GM18868 (cell line): ENCODE measurements around the gene INPP5E.

Experiments used
- ATAC-seq: cut with Tn5 transposase; IDR thresholded peaks from one replicate; pipeline ENCODE4 v1.9.1; 2021; ENCODE audit warnings: mild to moderate bottlenecking, moderate library complexity; ENCODE audit not compliant: unreplicated experiment

The INPP5E gene

DNA sequence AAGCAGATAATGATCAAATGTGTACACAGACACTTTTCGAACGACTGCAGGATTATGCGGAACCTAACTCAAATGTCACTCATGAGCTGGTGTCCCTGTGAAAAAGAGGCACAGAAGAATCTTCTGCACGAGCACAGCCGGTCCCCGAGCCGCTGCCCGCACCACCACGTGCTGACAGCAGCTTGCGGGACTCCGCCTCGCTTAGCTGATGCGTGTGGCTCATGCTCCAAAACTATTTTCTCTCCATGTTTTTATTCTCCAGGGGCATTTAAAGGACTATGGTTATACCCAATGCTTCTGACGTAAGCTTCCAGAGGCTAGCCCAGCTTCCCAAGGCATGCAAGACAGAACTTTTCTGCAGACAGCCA is 33.7 kb upstream of the INPP5E start:
- no peak for ATAC-seq

DNA sequence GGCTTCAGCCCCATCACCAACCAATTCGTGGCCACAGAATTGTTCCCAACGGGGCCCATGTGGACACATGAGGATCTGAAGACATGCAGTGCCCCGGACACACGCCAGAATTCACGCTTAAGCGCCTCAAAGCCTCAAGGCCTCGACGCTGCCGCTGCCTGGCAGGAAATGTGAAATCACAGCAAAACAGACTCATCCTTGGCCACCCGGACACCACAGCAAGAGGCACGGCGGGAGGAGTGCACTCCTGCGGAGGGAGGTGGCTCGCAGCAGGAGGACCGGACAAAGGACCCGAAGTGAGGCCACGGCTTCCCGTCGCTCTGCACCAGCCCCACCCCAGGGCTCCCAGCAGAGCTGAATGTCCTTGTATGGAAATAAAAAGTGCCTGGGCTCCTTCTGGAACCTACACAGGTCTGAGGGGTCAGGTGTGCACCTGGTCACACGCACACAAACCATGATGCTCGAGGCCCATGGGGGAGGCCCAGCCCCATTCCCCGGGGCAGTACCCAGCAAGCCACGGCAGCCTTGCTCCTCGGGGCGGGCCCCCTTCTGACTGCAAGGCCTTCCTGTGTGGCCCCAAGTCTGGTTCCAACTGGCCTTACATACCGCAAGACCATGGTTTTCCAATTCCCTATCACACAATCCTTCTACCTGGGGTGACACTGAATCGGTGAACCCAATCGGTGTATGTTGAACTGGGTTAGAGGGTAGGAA is 33.2 kb upstream of the INPP5E start:
- ATAC-seq, result no peak

DNA sequence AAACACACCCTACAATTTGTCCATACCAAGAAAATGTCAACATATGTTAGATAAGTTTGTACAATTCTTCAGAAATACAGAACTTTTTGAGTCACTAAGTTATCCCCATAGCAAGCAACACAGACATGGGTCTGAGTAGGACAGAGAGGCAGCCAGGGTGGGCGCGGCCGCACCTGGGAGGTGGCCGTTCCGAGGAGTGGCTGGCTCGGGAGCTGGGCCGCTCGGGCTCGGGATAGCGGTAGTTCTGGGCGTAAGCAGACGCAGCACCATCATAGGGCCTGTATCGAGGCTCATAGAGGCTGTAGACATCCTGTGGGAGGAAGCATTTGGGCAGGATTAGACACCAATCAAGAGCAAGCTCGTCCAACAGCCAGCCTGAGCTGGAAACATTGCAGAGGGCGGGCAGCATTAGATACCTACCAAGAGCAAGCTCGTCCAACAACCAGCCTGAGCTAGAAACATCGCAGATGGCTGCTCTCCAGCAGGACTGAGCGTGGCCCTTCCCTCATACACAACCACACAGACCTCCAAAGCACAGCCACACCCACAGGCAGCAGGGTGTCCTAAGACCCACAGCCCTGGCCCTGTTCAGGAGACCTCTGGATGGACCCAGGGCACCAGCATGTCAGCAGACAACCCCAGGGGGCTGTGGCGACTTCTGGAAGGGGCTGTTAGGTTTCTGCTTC is 32.3 kb upstream of the INPP5E start:
- no peak for ATAC-seq

DNA sequence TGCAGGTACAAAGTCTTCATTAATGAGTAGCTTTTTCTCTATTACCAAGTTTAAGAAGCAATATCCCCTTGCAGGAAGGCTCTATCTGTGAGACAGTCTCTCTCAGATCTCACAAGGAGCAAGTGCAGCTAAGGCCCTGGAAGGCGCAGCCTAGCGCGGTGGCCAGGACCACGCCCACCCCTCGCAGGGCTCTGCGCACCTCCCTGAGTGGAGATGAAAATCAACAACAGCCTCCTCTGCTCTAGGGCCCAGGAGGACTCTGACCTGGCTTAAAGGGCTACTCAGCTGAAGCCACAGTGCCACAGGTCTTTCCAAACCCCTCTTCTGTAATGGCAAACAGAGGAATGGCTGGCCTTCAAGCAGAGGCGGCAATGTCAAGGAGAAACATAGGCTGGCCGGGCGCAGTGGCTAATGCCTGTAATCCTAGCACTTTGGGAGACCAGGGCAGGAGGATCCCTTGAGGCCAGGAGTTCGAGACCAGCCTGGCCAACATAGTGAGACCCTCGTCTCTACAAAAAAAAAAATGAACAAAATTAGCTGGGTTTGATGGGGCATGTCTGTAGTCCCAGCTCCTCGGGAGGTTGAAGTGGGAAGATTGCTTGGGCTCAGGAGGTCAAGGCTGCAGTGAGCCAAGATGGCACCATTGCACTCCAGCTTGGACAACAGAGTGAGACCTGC is 31.3 kb upstream of the INPP5E start:
- ATAC-seq, result no peak

DNA sequence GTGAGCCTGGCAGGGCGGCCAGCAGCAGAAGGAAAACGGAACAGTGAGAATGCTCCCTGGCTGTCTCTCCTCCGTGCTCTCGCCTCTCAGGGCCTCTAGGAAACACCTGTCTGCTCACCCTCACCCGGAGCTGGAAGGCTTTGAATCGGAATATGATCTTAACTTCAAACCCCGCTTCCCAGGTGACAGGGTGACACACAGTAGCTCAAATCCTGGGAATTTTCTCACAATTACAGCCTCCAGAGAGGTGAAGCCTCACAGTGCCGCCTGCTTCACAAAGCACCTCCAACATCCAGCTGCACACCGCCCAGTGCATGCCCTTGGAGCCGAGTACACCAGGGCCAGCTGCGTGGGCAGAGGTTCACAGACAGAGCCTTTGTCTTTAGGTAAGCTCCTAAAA is 30.7 kb upstream of the INPP5E start:
- ATAC-seq, result no peak

DNA sequence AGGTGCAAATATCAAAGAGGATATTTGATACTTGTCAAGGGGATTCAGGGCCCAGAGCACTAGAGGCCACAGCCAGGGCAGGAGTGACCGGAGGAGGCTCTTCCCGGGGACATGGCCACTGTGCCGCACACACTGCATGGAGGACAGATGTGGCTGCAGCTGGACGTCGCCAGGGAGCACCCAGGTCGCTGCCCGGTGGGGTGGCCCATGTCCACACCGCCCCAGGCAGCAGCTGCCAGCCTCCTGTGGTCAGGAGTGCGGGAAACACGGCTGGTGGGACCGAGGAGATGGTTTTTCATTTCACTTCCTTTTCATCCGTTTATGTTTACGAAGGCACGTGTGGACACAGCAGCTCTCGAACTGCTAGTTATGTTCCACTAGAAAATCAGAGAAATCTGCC is 28.1 kb upstream of the INPP5E start:
- ATAC-seq, result no peak

DNA sequence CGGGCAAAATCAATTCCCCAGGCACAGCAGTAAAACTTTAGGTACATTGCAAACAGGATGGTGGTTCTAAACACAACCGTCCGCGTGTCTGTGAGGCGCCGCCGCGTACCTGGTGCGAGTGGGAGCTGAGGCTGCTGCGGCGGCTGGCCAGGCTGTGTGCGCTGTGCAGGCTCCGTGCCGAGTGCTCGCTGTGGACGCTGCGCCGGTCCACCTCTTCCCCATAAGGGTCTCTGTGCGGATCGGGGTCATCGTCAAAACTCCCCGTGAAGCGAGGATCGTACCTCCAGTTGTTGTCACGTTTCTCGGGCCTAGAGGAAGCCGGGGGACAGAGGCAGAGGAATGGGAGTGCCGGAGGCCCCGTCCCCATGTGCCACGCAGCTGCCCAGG is 26.5 kb upstream of the INPP5E start:
- ATAC-seq, result no peak

DNA sequence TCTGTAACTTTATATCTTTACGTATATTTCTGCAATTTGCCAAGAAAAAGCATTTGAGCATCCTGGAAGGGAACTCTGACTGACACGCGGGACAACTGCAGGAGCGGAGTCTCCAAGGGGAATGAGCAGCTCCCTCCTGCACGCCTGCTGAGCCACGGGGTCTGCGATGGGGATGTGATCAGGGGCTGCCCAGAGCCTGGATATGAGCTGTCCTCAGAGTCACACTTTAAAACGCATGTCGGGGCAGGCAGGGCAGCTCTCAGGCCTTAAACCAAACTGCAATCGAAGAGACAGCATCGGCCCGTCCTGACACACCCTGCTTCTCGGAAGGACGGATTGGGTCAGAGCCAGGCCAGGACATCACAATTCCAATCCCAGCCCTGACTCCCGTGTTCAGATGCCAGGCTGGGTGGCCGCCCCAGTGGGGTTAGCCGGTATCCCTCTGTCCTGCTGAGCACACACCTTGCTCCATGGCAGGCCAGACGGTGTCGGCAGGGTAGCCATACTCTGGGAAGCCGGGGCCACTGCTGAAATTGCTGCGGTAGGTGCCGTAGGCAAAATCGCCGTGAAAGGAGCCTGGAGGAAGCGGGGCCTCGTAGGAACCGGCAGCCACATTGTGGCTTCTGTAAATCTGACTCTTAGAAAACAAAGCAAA is 26.0 kb upstream of the INPP5E start:
- ATAC-seq, result no peak

DNA sequence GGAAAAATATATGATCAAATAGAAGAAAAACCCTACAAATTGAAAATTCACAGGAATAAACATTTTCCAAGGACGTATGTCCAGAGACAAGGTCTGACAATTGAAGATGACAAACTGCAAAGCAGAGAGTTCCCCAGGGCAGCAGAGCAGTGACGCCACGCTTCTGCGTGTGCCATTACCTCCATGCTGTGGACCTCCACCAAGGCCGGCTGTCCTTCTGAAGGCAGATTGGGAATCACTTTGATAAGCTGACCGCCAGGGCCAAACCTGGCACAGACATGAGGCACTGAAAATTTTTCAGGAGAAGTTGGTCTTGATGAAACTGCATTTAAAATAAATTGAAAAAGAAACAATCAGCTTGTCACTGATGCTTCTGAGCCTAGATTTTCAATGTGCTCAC is 24.6 kb upstream of the INPP5E start:
- ATAC-seq, result no peak

DNA sequence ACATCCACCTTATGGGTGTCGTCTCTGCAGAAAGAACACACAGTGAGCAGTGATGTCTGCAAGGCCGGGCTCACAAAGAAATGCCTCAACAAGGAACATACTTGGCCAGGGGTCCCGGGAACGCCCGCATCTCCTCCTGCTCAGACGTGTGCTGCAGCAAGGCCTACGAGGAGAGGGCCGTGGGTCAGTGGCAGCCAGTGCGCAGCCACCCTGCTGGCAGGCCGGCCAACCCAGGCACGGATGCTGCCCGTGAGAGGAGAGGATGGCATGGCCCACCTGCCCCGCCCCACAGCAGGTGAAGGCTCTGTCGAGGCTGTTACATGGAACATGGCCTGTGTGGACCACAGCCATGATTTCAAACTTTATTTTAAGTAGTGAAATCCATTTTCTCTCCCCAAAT is 23.9 kb upstream of the INPP5E start:
- ATAC-seq, result no peak

DNA sequence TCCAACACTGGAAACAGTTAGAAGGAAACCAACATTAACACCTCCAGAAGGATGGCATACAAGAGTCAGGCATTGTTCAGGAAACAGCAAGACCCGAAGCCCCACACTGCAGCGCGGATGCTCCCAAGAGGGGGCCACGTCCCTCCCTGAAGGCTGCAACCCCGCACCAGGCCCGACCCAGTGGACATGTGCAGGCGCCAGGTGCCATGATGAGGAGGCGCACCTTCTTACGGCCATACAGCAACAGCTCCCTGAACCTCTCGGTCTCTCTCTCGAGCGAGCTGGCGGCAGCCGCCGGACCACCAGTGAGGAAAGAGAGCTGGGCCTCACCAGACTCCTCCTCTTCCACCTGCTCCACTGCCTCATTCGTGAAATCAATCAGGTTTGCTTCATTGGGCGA is 23.0 kb upstream of the INPP5E start:
- ATAC-seq, result no peak

DNA sequence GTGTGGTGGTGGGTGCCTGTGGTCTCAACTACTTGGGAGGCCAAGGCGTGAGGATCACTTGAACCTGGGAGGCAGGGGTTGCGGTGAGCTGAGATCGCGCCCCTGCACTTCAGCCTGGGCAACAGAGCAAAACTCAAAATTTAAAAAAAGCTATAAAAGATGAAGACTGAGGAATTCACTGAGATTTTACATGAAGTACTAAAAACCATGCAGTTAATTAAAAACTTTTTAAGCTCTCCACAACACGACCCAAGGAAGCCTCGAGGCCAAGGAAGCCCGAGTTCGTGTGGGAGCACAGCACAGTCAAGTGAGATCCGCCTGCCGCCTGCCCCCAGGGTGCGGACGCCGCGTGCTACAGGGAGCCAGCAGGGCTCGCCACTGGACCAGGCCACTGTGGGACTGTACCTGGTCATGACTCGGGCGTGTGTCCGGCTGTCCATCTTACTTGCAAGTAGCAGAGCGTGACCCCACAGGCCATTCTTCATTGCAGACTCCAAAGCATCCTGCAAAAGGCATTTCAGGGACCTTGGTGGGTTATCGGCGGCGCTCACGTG is 21.2 kb upstream of the INPP5E start:
- no peak for ATAC-seq

DNA sequence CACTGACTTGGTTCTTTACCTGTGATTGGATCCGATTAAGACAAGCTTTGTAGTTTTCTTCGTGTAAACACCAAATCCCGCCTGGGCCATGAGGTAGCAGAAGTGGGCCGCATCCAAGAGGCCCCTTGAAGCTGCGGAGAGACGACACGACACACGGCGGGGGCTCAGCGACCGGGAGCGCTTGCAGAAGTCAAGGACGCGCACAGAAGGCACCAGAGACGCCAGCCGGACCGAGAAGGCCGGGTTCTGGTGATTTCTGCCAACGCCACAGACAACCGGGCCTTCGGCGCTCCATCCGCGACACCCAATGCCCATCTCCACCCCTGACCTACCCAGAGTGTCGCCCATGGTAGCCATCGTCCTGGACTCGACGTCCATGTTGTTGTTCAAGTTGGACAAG is 19.8 kb upstream of the INPP5E start:
- ATAC-seq, result no peak

DNA sequence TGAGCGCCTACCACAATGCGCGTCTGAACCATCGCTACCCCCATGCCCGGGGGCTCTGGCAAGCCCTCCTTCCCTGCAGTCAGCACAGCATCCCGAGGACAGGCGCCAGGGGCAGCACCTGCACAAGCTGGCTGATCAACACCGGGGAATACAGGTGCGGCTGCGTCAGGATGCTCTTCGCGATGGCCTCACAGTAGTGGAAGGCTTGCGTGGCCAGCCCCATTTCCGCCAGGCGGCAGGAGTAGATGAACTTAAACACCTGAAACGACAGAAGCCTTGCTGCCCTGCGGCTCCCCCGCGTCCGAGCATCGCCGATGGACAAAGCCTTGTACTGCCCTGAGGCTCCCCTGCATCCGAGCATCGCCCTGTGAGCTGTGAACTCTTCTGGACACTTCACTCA is 17.7 kb upstream of the INPP5E start:
- no peak for ATAC-seq

DNA sequence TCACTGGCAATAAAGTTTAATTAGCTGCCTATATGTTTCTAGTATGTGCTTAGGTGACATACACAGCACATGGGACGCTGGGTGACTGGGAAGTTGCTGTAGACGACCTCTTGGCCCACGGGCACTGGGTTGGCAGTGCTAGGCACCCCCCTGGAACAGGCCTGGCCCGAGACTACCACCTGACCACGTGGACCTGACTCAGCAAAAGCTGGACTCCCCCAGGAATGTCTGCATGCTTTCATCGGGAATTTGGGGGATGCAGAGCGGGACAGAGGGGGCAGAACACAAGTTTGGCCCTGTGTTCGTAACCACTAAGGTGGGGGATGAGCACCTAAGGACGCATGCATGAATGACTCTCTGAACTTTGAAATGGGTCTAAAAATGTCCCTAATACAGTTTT is 16.6 kb upstream of the INPP5E start:
- ATAC-seq, result no peak

DNA sequence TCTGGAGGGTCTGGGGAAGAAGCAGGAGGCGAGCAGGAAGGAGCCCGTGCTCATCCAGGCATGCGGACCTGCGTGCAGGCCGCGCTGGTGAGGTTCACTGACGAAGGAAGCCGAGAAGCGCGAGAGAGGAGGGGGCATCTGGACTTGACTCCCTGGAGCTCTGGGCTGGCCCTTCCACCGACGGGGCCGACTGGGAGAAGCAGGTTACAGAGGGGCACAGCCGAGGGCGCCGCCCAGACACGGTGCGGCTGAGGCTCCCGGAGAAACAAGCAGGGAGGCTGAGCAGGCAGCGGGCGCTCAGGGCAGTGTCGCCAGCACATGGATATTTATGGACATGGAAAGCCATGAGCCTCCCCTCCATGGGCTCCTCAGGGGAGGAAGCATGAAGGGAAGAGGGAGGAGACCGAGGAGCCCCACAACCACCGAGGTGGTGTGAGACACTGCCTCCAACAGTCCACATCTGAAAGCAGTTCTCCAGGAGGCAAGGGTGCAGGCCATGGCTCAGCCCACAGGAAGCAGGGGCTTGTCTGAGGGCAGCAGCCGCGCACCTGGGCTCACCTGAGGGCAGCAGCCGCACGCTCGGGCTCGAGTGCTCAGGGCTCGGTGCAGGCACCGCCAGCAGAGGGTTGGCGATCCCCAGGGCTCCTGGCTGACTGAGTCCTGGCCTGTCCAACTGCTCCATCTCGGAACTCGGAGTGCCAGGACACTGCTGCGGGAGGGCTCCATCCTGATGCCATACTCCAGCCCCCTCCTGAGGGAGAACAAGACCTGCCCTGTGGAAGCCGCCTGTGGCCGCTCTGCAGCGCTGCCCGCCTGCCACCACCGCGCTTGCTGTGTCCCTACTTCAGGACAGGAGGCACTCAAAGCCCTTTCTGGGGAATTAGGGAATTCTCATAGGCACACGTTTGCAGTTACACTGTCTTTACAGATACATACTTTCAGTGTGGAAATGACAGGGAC is 15.7 kb upstream of the INPP5E start:
- no peak for ATAC-seq

DNA sequence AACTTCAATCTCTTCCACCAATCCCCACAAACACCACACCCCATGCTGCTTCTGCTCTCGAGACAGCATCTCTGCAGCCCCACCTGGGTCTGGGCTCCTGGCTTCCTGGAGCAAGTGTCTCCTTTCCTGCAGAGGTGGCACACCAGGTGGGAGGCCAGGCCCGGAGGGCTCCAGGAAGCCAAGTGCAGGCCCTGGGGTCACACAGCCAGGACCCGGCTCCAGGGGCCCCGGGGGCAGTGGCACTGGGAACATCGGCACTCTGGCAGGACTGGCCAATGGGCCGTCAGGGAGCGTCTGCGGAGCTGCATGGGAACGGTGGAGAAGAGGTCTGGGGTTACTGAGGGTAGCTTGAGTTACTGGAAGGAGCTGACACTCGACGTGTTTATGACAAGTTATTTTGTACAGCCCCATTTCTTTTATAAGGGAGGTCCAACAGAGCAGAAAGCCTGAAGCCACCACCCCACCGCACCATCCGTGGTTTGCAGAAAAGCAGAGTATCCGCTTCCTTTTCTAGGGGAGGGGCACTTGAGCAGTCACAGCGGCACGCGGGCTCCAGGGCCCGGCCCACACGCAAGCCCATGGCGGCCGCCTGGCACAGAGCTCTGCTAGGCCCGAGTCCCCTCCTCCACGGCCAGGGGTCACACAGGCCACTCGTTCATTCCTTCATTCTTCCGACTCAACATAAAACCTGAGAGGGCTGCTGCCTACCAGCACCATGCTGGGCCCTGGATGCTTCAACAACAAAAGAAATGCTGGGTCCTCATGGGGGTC is 14.6 kb upstream of the INPP5E start:
- ATAC-seq, result no peak

DNA sequence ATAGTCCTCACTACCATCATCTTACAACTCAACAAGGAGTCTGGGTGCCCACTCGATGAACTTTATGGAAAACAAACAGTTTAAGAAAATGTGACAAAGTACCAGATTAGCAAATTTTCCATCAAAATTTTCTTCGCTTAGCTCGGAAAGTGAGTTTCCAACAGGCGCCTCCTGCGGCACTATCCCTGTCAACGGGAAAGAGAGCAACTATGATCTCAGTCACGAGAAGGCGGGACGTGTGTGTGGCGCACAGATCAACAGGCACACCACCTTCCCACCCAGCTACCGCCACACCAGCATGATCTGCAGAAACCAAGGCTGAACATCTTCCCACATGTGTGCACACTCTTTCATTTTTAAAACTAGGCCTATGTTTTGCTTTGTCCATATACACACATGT is 13.7 kb upstream of the INPP5E start:
- ATAC-seq, result no peak

DNA sequence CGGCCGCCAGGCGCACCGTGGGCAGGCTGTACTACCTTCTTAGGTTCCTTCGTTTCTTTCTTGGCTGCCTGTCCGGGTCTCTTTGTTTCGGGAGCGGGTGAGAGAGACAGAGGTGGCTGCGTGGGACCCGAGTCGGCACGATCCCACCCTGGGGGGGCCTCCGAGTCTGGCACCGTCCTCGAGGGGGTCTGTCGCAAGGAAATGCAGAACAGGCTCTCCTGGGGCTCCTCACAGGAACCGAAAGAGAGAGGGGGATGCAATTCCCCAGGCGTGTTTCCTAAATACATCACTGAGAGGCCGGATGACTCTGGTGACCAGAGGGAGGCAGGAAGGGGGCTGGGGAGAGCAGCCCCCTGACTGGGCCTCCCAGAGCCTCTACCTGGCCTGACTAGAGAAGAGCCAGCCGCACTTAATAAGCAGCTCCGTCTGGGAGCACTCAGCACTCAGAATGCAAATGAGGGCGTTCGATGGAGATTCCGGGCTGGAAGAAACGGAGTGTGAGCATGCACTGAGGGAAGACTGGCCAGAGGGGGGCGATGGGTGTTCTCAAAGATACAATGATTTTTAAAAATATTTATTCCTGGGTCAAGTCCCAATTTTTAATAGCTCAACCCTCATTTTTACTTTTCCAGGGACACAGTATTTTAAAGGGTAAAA is 11.7 kb upstream of the INPP5E start:
- ATAC-seq, result no peak
